GM21390 (cell line): ENCODE measurements around the gene PHC2.

Experiments used
- ATAC-seq: cut with Tn5 transposase; IDR thresholded peaks from one replicate; pipeline ENCODE4 v1.9.1; 2021; ENCODE audit not compliant: unreplicated experiment

The PHC2 gene

DNA sequence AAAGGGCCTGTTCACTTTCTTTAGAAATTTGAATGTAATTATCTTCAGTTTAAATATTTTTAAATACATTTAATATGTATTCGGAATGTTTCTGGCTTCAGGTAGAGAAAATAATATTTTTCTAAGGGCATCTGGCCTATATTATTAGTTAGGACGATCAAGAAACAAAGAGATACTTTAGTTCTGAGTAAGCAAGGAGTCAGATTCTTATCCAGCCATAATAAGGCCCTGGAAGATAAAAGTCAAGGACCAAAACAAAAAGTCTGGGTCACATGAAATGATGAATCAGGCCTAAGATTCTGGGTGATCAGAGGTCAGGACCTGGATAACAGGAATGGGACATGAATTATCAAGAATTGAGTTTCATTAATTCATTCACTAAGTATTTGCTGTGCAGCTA is 6.3 kb downstream of the PHC2 start:
- no peak for ATAC-seq

DNA sequence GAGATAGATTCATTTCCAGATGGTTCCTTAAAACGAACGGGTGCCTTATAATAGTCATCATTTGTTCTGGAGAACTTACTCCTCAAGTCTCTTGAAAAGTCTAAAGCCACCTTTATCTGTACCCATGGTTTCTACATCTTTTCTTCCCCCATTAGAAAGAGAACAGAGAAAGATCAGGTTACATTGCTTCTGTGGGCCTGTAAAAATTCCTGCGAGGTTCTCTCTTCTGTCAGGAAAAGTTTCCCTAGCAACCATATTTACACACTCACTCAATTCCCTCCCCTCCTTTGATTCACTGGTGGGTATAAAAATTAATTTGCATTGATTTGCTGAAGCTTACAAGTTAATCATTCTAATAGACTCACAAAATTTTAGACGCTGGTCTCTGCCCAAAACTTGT is 6.7 kb downstream of the PHC2 start:
- ATAC-seq: no peak

DNA sequence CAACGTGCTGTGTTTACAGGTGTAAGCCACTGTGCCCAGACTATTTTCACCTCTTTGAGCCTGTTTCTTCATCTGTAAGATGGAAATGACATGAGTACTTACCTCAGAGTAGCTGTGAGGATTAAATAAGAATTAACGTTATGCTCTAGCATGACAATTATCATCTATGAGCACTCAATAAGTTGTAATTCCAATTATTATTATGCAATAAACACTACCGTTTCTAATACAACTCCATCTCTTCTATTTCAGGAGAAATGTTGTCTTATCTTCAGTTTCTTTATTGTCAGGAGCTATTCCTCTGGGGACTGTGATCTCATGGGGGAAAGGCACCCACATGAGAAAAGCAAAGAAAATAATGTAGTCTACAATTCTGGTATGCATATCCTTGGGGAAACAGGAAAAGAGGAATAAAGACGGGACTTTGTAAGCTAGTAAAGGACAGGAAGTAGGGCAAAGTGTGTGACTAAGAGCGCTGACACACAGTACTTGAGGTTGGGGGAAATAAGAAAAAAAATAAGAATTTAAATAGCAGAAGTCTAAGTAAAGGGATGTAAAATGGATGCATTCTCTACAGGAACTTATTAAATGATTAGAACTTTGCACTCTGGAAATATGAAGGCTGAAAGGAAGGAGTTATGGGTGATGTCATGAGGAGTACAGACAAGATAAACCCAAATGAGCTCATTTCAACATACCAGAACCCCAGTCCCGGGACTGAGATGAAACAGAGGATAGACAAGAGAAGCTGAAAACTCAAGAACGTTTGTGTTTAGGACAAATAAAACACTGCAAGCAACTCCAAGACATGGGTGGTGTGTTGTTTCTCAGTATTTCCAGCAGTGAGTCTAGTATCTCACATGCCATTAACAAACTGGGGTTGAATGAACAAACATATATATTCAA is 9.8 kb downstream of the PHC2 start:
- no peak for ATAC-seq

DNA sequence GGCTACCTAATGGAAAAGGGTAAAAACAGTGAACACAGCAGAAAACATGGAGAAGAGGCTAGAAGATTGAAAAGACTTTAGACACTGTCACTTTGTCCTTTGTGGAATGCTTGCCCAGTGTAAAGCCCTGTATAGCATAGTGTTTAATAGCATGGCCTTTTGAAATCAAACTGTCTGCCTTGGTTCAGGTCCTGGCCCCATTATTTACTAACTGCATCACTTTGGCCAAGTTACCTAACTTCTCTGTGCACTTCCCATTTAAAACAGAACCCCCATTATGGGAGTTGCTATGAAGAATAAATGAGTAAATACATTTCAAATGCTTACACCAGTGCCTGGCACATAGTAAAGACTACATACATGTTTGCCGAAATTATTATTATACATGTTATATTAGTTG is 12.1 kb downstream of the PHC2 start:
- ATAC-seq: no peak

DNA sequence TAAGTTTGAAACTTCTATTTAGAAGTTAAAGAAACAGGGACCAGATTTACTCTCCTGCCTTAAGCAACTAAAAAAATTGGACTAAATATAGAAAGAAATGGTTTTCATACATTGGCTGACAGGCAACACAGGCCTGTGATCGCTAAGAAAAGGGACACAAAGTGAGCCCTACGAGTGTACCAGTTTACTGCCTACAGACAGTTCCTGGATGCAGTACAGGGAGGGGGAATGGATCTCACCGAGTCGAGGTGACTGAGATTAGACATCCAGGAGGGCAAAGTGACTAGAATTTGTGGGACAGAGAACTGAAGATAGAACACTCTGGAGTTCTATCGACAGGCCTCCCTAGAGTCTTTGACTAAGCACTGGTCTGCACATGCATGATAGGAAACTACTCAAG is 16.0 kb downstream of the PHC2 start:
- no peak for ATAC-seq

DNA sequence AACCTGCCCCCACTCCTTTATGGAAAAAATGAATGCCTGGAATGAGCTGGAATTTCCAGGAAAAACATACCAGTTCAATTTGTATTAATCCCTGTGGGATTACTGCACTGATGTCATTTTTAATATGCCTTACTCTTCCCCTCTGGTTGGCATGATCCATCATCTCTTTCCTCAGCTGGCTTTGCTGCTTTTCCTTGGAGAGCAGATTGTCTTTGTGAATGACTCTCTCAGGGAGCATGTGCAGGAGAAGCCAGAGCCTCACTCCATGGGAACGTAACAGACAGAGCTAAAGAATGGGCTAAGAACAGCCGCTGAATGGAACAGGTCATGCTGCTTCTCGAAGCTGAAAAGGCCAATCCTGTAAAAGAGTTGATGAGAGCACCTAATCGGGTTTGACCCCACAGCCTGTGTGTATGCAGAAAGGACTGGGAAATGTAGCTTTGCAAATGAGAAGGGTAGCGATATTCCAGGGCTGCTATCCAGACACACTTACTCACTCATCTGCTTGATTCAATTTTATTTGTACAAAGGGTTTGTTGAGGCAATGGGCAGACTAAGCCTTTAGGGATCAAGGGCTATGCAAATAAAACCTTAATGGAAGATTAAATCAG is 20.7 kb downstream of the PHC2 start:
- ATAC-seq: no peak

DNA sequence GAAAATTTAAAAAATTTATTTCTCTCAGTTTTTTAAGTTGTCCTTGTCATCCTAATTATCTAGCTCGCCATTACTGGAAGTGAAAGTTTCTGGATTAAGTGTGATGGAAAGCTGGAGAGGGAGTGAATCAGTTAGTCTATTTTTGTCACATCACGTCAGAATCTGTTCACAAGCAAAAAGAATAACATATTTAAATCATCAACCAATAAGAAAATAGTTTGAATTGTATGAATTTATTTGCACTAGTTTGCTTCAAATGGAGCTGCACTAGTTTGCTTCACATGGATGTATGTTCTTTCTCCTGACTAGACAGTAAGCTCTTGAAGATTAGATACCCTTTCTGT is 22.8 kb downstream of the PHC2 start:
- no peak for ATAC-seq

DNA sequence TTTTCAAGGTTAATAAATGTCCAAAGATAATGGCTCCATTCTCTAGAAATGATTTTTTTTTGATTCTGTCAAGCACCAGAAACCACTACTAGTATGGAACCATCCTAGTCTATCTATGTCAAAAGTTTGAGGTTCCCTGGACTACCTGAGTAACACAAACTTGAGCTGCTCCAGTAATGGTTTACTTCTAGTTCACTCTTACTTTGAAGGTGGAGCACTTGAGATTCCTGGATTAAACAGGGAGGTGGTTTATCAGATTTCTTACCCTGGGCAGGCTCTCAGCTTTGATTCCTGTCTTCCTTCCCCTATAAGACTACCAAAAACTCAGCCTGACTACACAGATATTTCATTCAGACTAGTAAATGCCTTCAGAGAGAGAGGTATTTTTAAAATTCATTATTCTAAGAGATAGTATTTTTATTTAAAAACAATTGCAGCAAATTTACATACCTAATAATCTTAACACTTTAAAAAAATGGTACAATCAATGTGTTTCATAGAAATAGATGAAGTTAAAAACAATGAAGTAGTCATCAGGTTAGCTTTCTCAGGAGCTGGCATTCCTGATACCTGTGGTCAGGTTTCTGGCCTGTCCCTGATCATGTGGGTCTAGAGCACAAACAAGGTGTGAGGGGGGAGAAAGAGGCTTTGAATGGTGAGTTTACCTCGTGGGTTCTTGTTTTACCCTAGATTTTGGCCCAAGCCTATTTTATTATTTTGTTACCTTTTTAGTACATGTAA is 23.4 kb downstream of the PHC2 start:
- ATAC-seq: no peak

DNA sequence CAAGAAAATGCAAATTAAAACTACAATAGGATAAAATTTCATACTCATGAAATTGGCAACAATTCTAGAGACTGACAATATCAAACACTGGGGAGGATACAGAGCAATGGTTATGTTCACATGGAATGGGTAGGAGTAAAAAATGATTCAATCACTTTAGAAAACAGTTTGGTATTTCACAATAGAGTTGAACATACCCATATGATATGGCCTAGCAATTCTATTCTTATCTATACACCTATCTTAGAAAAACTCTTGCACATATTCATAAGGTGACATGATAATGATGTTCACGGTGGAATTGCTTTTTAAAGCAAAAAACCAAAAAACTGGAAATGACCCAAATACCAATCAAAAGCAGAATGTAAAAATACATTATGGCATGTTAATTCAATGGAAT is 28.7 kb downstream of the PHC2 start:
- no peak for ATAC-seq

DNA sequence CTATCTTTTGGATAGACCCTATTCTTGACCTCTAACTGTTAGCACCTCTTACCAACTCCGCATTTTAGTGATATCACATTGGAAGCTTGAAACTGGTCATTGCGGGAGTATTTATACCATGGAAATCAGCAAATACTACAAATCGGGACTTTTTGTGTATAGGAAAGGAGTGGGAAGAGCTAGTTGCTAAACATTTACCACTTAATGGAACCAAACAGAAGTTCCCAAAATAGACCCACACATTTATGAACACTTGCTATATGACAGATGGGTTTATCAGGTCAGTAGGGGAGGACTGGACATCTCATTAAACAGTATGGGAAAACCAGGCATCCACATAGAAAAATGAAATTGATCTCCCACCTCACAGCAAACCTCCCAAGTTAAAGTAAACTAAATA is 29.4 kb downstream of the PHC2 start:
- ATAC-seq: no peak

DNA sequence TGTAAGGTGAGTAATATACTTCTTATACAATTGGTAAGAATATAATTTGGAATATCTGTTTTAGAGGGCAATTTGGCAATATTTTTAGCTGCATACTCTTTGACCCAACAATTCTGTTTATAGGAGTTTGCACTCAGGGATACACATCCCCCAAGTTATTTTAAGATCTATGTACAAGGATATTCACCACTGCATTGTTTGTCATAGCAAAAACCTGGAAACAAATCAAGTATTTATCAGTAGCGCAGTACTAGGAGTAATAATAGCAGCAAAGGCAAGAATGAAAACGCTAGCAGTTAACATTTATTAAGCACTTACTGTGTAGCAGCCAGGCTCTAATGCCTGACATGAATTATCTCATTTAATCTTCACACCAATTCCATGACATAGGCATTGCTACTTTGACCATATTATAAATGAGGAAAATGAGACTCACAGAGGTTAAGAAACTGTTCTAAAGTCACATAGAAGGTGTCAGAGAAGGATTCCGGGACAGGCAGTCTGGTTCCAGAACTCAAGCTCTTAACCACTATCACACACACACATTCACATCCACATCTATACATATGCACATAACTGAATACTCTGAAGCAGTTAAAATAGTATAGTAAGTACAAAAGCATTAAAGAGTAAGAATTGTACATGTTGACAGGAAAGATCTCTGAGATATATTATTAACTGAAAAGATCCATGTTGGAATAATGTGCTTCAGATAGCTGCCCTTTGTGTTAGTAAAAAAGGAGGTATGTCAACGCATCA is 30.6 kb downstream of the PHC2 start:
- ATAC-seq: no peak

DNA sequence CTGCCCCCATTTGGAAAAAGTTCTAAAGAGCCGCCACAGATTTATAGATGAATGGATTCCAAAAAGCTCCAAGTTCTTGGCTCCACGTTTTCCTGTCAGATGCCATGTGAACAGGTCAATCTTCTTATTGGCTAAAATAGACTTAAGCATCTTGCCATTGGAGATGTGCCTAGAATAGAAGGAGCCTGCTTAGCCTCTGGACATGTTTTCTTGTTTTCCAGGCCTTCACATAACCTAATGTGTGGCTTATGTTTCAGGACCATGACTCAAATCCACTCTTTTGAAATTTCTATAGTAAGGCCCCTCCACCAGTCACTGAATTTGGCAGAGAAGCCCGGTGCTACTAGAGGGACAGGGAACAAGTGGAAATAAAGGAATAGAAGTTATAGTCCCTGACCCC is 31.5 kb downstream of the PHC2 start:
- no peak for ATAC-seq

DNA sequence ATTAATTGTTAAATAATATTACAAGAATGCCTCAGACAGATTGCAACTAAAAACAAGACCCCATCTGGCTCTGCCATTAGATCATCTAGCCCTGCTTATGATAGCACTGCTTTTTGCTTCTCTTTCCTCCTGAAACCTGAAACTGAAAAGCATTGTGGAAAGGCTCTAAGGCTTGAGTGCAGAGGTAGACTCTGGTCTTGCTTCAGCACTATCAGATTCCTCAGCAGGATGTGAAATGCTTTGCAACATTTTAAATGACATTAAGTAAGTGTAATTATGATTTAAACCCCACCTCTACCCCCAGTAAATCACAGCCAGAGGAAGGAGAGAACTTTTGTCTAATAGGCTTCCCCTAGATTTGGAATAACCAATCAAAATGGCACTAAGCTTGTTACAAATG is 32.9 kb downstream of the PHC2 start:
- no peak for ATAC-seq

DNA sequence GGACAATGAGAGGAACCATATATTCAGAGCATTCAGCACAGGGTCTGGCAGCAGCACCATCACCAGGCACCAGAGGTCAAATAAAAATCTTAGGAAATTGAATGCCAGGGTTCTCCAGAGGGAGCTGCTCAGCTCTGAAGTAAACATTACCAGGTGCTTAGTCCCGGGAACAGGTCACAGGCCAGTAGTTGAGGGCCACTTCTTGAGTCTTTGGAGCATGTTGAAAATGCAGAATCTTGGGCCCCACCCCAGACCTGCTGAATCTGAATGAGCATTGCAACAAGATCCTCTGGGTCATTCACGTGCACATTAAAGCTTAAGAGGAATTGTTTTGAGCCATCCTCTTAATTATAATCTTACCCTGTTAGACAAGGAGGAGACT is 33.8 kb downstream of the PHC2 start:
- no peak for ATAC-seq

DNA sequence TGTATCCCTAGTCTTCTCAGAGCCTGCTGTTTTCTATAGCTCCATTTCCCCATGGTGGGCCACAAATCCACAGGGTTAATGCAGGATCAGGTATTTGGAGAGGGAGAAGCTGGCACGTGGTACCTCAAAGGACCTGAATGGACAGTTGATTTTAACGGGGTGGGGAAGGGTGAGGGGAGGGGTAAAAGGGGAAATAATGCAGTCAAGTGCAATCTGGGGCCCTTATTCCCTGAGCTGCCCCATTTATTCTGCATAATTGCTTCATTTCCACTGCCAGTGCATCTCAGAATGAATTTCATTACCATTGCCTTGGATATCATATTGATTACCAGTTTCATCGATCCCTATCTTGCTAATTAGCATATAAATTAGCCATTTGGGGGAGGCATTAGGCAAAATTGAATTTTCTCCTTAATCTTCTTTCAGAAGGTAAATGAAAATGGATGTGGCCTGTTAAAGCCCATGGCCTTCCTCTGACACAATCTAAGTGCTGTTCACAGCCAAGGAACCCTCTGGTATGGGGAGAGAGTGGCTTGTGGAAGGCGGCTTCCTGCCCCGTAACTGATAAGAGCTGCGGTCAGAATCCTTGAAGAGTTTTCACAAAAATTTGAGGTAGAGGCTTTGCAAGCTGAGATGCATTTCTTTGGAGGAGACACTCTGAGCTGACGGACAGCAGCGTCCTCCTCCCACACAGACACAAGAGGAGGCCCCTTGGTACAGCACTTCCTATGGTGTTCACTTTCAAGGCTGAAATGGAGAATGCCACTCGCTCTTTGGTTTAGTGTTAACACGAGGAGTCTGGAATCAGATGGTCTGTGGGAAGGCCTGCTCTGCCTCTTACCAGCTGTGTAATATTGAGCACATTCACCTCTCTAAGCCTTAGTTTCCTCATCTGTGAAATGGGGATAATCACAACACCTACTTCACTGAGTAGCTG is 34.4 kb downstream of the PHC2 start:
- ATAC-seq: no peak

DNA sequence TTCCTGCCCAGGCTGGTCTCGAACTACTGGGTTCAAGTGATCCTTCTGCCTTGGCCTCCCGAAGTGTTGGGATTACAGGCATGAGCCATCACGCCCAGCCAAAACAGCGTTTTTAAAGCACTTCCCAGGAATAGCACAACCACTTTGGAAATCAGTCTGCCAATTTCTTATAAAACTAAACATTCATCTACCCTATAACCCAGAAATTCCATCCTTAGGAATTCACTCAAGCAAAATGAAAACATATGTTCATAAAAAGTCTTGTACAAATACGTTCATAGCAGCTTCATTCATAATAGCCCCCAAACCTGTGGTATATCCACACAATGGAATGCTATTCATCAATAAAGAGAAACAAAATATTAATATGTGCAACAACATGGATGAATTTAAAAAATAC is 36.1 kb downstream of the PHC2 start:
- ATAC-seq: no peak

DNA sequence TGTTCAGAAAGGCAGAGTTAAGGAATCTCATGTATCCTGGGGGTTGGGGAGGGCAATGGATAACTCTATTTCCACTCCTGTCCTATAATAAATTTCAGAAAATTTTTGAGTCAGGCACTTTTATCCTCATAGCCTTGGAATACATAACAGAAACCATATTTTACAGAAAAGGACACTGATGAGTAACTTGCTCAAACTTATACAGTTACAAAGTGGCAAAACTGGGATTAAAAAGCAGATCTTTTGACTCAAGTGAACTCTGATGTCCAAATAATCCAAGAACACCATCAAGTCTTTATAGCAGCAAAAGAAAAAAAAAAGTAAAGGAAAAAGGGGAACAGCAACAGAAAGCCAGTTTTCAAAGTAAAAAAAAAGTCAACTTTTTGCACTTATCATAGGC is 36.9 kb downstream of the PHC2 start:
- no peak for ATAC-seq

DNA sequence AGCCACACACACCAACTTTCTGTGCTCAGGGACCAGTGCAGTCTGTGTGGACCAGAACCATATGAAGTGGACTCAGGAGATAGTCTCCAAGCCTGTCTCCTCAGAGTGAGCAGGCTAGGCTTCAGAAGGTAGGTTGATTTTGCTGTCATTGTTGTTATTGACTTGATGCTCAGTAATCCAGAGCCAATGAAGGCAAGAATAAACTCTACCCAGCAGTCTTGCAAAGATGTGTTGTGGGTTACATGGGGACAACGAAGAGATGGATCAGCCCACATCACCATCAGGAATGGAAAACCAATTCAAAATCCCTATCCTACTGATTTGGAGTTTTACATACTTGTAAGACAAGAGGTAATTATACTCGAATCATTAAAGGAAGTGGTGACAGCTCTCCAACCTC is 37.4 kb downstream of the PHC2 start:
- ATAC-seq: no peak

DNA sequence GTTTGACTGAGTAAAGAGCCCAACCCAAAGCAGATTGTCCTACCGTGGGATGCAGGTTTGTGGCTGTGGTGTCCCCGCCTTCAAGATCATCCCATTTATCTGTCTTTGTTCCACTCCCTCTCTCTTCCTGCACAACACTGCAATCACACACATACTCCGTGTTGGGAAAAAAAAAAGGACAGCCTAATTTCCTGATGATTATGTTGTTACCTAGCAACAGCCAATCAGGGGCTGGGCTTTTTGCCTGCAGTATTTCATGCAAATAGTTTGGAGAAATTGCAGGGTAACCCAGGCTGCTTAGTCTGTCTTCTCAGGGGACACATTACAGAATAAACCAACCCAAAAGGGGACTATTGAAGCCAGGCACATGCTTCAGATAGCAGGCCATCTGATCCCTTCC is 38.3 kb downstream of the PHC2 start:
- ATAC-seq: no peak

DNA sequence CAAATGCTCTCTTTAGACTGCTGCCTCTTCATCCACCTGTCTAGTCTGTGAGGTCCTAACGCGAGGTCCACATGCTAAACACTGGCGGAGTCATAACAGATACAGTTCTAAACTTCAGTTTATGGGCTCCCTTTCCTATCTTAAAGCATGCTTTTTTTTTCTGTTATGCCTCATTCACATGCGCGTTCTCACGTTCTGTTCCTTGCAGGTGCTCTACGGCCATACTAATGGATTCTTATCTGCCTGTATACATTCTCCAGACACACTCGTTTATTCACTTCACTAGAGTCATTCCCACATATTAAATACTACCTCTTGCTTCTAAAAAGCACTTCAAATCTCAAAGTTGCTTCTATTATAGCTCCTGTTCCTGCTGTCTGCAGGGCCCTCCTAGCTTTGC is 38.7 kb downstream of the PHC2 start:
- no peak for ATAC-seq
